H9 (cell line): ENCODE results near the gene C6orf47. TPM values are rescaled to one million over a fixed set of nuclear protein-coding genes. Genes with fewer than 3 reads are reported as not detected.
A peak's percentile ranks its signal among the peaks of the same experiment; 100 is the strongest.

Source experiments
- DNase-seq: peaks from one replicate; pipeline ENCODE4 v3.0.0-alpha.2; 2017
- H2AFZ ChIP-seq: one replicate; pipeline ENCODE4 v1.6.1; 2013; ENCODE audit warnings: mild to moderate bottlenecking, low read length, control low read depth, moderate library complexity
- H2AK5ac ChIP-seq: 2 replicates; pipeline ENCODE4 v1.6.1; 2013; ENCODE audit warnings: low read length, control low read depth, mixed read lengths; ENCODE audit not compliant: insufficient read length
- H2BK120ac ChIP-seq: one replicate; pipeline ENCODE4 v1.6.1; 2013; ENCODE audit warnings: low read depth, mild to moderate bottlenecking, low read length, control low read depth, inconsistent platforms; ENCODE audit not compliant: poor library complexity, severe bottlenecking
- H2BK12ac ChIP-seq: 2 replicates; pipeline ENCODE4 v1.6.1; 2013; ENCODE audit warnings: low read length, control low read depth, mixed read lengths, low read depth; ENCODE audit not compliant: insufficient read length
- H2BK15ac ChIP-seq: 2 replicates; pipeline ENCODE4 v1.6.1; 2013; ENCODE audit warnings: low read depth, low read length, control low read depth
- H2BK20ac ChIP-seq: one replicate; pipeline ENCODE4 v1.6.1; 2013; ENCODE audit warnings: low read depth, mild to moderate bottlenecking, low read length, control low read depth, inconsistent platforms; ENCODE audit not compliant: poor library complexity, severe bottlenecking
- H2BK5ac ChIP-seq: 2 replicates; pipeline ENCODE4 v1.6.1; 2013; ENCODE audit warnings: low read length, control low read depth, mixed read lengths; ENCODE audit not compliant: insufficient read length
- H3K14ac ChIP-seq: 2 replicates; pipeline ENCODE4 v1.6.1; 2013; ENCODE audit warnings: low read length, control low read depth; ENCODE audit not compliant: insufficient read depth
- H3K18ac ChIP-seq: 2 replicates; pipeline ENCODE4 v1.6.1; 2013; ENCODE audit warnings: low read depth, mild to moderate bottlenecking, mixed read lengths, low read length, control low read depth; ENCODE audit not compliant: insufficient read length
- H3K23ac ChIP-seq: 2 replicates; pipeline ENCODE4 v1.6.1; 2013; ENCODE audit warnings: low read length, control low read depth, mixed read lengths, low read depth; ENCODE audit not compliant: insufficient read length
- H3K23me2 ChIP-seq: 2 replicates; pipeline ENCODE4 v1.6.1; 2013; ENCODE audit warnings: low read depth, mild to moderate bottlenecking, mixed read lengths, low read length, control low read depth; ENCODE audit not compliant: insufficient read length, poor library complexity, severe bottlenecking
- H3K27ac ChIP-seq: 2 replicates; pipeline ENCODE4 v1.5.1; 2013; ENCODE audit warnings: low read length, control low read depth, mixed read lengths, low read depth; ENCODE audit not compliant: insufficient read length
- H3K27me3 ChIP-seq: 2 replicates; pipeline ENCODE4 v1.6.1; 2013; ENCODE audit warnings: low read length, control low read depth, inconsistent platforms; ENCODE audit not compliant: insufficient read depth
- H3K4ac ChIP-seq: 2 replicates; pipeline ENCODE4 v1.6.1; 2013; ENCODE audit warnings: low read depth, mild to moderate bottlenecking, control low read depth, inconsistent platforms, low read length, moderate library complexity
- H3K4me1 ChIP-seq: 2 replicates; pipeline ENCODE4 v1.6.1; 2013; ENCODE audit warnings: low read length, control low read depth, inconsistent platforms; ENCODE audit not compliant: insufficient read depth
- H3K4me2 ChIP-seq: 2 replicates; pipeline ENCODE4 v1.6.1; 2013; ENCODE audit warnings: low read length, control low read depth, mixed read lengths; ENCODE audit not compliant: insufficient read length, insufficient read depth
- H3K56ac ChIP-seq: 2 replicates; pipeline ENCODE4 v1.6.1; 2013; ENCODE audit warnings: low read depth, mild to moderate bottlenecking, mixed read lengths, low read length, control low read depth; ENCODE audit not compliant: insufficient read length
- H3K79me1 ChIP-seq: 2 replicates; pipeline ENCODE4 v1.6.1; 2013; ENCODE audit warnings: low read depth, mild to moderate bottlenecking, moderate library complexity, low read length, control low read depth, inconsistent platforms; ENCODE audit not compliant: insufficient read depth, poor library complexity, severe bottlenecking
- H3K79me2 ChIP-seq: 2 replicates; pipeline ENCODE4 v1.6.1; 2013; ENCODE audit warnings: low read length, control low read depth, inconsistent platforms; ENCODE audit not compliant: insufficient read depth
- H3K9ac ChIP-seq: 2 replicates; pipeline ENCODE4 v1.6.1; 2013; ENCODE audit warnings: low read length, control low read depth, mixed read lengths; ENCODE audit not compliant: insufficient read length; ENCODE audit errors: extremely low read depth
- H3K9me3 ChIP-seq: one replicate; pipeline ENCODE4 v1.6.1; 2013; ENCODE audit warnings: low read depth, low read length, inconsistent platforms; ENCODE audit not compliant: control insufficient read depth
- H3T11ph ChIP-seq: one replicate; pipeline ENCODE4 v1.6.1; 2013; ENCODE audit warnings: mild to moderate bottlenecking, low read length, control low read depth, inconsistent platforms
- H4K20me1 ChIP-seq: one replicate; pipeline ENCODE4 v1.6.1; 2013; ENCODE audit not compliant: control insufficient read depth, insufficient read length, insufficient read depth
- H4K5ac ChIP-seq: 2 replicates; pipeline ENCODE4 v1.6.1; 2013; ENCODE audit warnings: low read depth, mild to moderate bottlenecking, mixed read lengths, low read length, control low read depth; ENCODE audit not compliant: insufficient read length
- H4K8ac ChIP-seq: replicated peaks from 2 replicates; pipeline ENCODE4 v1.6.1; 2013; ENCODE audit warnings: low read length, control low read depth, mixed read lengths, low read depth; ENCODE audit not compliant: insufficient read length
- H4K91ac ChIP-seq: 2 replicates; pipeline ENCODE4 v1.6.1; 2013; ENCODE audit warnings: low read depth, mild to moderate bottlenecking, moderate library complexity, mixed read lengths, low read length, control low read depth; ENCODE audit not compliant: insufficient read length
- H3K27ac Mint-ChIP-seq, 3 experiments: 2 replicates in 2 of 3; 3 replicates in 1 of 3; pipeline ENCODE4 v1.8.0; 2020 to 2021; ENCODE audit warnings: mixed read lengths in 3 of 3, mild to moderate bottlenecking in 1 of 3, moderate library complexity in 1 of 3
- H3K27me3 Mint-ChIP-seq: 2 replicates; pipeline ENCODE4 v1.8.0; 2021; ENCODE audit warnings: low read depth, mild to moderate bottlenecking, moderate library complexity, mixed read lengths
- H3K36me3 Mint-ChIP-seq, 3 experiments: 2 replicates in 2 of 3; 3 replicates in 1 of 3; pipeline ENCODE4 v1.8.0; 2020 to 2021; ENCODE audit warnings: low read depth in 3 of 3, mixed read lengths in 3 of 3; ENCODE audit not compliant: insufficient read depth in 1 of 3
- H3K4me1 Mint-ChIP-seq, 2 experiments: 2 replicates each; pipeline ENCODE4 v1.8.0; 2020; ENCODE audit warnings: mixed read lengths in 2 of 2
- H3K4me3 Mint-ChIP-seq, 2 experiments: 2 replicates in 1 of 2; 3 replicates in 1 of 2; pipeline ENCODE4 v1.8.0; 2020 to 2021; ENCODE audit warnings: mild to moderate bottlenecking in 2 of 2, mixed read lengths in 2 of 2, moderate library complexity in 1 of 2
- H3K9me3 Mint-ChIP-seq, 2 experiments: 2 replicates in 1 of 2; 3 replicates in 1 of 2; pipeline ENCODE4 v1.8.0; 2020; ENCODE audit warnings: mild to moderate bottlenecking in 2 of 2, mixed read lengths in 2 of 2, moderate library complexity in 1 of 2
- WGBS: extraction: QIAGEN DNeasy Blood & Tissue Kit; methylation state at CpG from one replicate; pipeline ENCODE4 v1.1.7; 2013; ENCODE audit warnings: missing lambda C conversion rate, low lambda C conversion rate, mixed read lengths; ENCODE audit not compliant: insufficient read length; ENCODE audit errors: extremely low coverage; 5-methylcytosine and 5-hydroxymethylcytosine counted together
- total RNA-seq: library from RNA; stranded (reverse); gene quantifications from 2 replicates; pipeline ENCODE4 v1.2.1, GENCODE V29; 2021
- TF ChIP-seq, protein P1 (sequence below): fragments of 200-600 bp; sonication (generic); conservative IDR thresholded peaks from 3 replicates; pipeline ENCODE4 v1.8.0; 2021; ENCODE audit warnings: antibody characterized with exemption, mild to moderate bottlenecking

Gene C6orf47
- total RNA-seq, 1 experiment from 2014 or later, result 19.0 TPM

DNA sequence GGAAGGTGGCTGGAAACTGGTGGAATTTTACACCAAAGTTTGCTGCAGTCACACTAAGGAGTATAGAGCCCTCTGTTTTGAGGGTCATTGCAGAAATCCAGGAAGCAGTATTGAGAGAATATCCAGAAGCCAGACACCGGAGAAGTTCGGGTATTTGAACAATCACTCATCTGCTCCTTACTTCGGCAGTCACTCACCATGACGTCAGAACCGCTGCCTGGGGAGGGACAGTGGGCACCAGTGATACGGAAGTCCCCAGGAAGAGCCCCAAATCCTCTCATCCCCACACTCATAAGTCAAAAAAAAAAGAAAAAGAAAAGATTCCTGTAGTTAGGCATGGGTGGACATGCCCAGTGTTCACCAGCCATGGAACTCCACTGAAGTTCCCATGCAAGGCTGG, 16.3 kb upstream of the C6orf47 start:
- no peak overlapping the region for H3K18ac ChIP-seq
- no peaks in the 10 kb centered on the region for H3K9me3 ChIP-seq
- Mint-ChIP-seq H3K27me3 (peaks cover 17% of the 10 kb centered on the region), H3K36me3 (peaks cover 10 to 19% (median 16%) of the 10 kb centered on the region in 3 experiments; a peak in 6 of 7 replicates), H3K9me3 (no peaks in the 10 kb centered on the region; a peak in 1 of 5 replicates), H3K27ac (no peak overlapping the region), H3K4me1 (peaks cover 12 to 17% of the 10 kb centered on the region in 2 experiments), H3K4me3 (peak overlapping the region in 1 of 2 experiments; percentile 17; a peak in 1 of 5 replicates)
- no peak overlapping the region for H3K4ac ChIP-seq
- no peak overlapping the region for H3T11ph ChIP-seq
- H3K79me1 ChIP-seq, result no peaks in the 10 kb centered on the region
- no peak overlapping the region for H3K9ac ChIP-seq
- no peak overlapping the region for H2BK5ac ChIP-seq
- H4K91ac ChIP-seq, result no peak overlapping the region
- H4K5ac ChIP-seq, result no peak overlapping the region
- H3K56ac ChIP-seq, result no peak overlapping the region
- H2AFZ ChIP-seq, result no peak overlapping the region
- H4K8ac ChIP-seq, result no peak overlapping the region
- H2BK15ac ChIP-seq, result no peak overlapping the region
- TF ChIP-seq, protein P1, sequence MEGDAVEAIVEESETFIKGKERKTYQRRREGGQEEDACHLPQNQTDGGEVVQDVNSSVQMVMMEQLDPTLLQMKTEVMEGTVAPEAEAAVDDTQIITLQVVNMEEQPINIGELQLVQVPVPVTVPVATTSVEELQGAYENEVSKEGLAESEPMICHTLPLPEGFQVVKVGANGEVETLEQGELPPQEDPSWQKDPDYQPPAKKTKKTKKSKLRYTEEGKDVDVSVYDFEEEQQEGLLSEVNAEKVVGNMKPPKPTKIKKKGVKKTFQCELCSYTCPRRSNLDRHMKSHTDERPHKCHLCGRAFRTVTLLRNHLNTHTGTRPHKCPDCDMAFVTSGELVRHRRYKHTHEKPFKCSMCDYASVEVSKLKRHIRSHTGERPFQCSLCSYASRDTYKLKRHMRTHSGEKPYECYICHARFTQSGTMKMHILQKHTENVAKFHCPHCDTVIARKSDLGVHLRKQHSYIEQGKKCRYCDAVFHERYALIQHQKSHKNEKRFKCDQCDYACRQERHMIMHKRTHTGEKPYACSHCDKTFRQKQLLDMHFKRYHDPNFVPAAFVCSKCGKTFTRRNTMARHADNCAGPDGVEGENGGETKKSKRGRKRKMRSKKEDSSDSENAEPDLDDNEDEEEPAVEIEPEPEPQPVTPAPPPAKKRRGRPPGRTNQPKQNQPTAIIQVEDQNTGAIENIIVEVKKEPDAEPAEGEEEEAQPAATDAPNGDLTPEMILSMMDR, result no peak
- H3K27me3 ChIP-seq, result no peaks in the 10 kb centered on the region; the same call in 1 of the 2 replicates
- no peak overlapping the region for H3K14ac ChIP-seq
- DNase-seq, result no peak
- H2BK120ac ChIP-seq, result no peak overlapping the region
- H2BK12ac ChIP-seq, result no peak overlapping the region
- H2AK5ac ChIP-seq, result no peak overlapping the region
- no peaks in the 10 kb centered on the region for H3K4me1 ChIP-seq
- peaks cover 9% of the 10 kb centered on the region for H3K23me2 ChIP-seq
- H3K23ac ChIP-seq, result no peak overlapping the region
- no peak overlapping the region for H2BK20ac ChIP-seq
- WGBS, result no CpG with 5 or more reads among the region's 6 CpGs
- H3K79me2 ChIP-seq, result no peaks in the 10 kb centered on the region
- no peak overlapping the region for H3K27ac ChIP-seq
- H3K4me2 ChIP-seq, result no peak overlapping the region
- no peaks in the 10 kb centered on the region for H4K20me1 ChIP-seq
